PC-9 (cell line): ENCODE measurements around the gene SLC41A3.

ENCODE experiments used
- CTCF ChIP-seq: fragments of 200-600 bp; sonication (generic); conservative IDR thresholded peaks from 2 replicates; pipeline ENCODE4 v1.6.1; 2017; ENCODE audit warnings: mixed run types, antibody characterized with exemption, mild to moderate bottlenecking, moderate library complexity
- EZH2 ChIP-seq: fragments of 200-600 bp; sonication (generic); IDR thresholded peaks from 2 replicates; pipeline ENCODE4 v1.8.0; 2017; ENCODE audit warnings: antibody characterized with exemption, low read depth

GRCh38 chr3:126119976-126120375, 36.1 kb upstream of the SLC41A3 start:
- TF ChIP-seq CTCF: no peak
- TF ChIP-seq EZH2: no peak
